ENCODE measurements around the gene POMT1.

POMT1 gene

DNA sequence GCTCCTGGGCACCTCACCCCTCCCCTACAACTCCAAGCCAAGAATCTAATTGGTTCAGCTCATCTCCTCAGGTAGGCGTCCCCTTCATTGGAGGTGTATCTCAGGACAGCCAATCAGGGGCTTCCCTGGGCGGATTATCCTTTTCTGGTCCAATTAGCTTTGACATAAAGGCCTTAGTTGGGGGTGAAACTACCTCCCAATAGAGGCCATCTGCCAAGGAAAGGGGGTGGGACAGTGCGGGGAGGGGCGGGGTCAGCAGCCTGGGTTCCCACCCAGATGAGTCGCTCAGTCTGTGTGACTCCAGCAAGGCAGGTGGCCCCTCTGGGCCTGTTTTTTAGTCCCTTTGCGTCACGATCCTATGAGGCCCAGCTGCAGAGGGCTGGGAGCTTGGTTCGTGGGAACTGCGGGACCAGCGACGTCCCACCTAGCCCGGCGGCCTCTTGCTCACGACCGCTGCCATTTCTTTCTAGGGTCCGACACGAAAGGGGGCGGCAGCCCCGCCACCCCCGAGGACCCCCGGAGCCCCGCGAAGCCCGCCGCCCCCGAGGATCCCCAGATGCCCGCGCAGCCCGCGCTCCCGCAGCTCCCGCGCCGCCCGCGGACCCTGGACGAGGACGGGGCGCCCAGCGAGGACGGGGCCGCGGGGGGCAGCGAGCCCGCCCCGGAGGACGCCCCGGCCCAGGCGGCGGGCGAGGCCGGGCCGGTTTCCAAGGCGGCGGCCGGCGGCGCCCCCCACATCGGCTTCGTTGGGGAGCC, 51.5 kb downstream of the POMT1 start:
- peak; percentile 41 for DNase-seq (ENCODE audit: low read depth, low spot score)

GRCh38 chr9:131554843-131555351, 52.2 kb downstream of the POMT1 start:
- no peak for DNase-seq (ENCODE audit: low read depth, low spot score)

DNA sequence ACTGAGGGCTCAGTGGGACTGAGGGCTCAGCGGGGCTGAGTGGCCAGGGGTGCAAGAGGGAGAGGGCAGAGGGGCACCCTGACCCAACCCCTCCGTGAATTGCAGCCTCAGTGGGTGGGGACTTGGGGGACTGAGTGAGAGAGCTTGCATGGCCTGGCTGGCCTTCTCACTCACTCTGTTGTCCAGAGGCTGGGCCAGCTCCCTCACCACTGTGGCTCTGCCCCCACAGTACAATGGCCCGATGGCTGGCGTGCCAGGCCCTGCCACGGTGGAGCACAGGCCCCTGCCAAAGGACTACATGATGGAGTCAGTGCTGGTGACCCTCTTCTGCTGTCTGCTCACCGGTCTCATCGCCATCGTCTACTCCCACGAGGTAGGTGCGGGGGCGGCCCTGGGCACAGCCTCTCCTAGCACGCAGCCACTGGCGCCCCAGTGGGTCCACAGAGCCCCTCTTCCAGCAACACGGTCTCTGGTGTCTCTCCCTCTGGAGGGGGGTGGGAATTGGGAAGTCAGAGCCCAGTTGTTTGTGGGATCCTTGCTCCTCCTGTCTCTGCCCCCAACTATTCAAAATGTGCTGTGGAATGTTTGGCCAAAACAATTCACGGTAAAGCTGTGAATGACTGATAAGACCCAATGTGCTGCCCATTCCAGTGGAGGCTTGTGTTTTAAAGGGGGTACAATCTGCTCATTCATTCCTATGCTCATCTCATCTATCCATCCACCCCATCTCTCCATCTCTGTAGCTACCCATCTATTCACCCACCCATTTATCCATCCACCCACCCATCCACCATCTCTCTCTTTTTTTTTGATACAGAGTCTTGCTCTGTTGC, 53.3 kb downstream of the POMT1 start:
- DNase-seq (ENCODE audit: low read depth, low spot score) = no peak

DNA sequence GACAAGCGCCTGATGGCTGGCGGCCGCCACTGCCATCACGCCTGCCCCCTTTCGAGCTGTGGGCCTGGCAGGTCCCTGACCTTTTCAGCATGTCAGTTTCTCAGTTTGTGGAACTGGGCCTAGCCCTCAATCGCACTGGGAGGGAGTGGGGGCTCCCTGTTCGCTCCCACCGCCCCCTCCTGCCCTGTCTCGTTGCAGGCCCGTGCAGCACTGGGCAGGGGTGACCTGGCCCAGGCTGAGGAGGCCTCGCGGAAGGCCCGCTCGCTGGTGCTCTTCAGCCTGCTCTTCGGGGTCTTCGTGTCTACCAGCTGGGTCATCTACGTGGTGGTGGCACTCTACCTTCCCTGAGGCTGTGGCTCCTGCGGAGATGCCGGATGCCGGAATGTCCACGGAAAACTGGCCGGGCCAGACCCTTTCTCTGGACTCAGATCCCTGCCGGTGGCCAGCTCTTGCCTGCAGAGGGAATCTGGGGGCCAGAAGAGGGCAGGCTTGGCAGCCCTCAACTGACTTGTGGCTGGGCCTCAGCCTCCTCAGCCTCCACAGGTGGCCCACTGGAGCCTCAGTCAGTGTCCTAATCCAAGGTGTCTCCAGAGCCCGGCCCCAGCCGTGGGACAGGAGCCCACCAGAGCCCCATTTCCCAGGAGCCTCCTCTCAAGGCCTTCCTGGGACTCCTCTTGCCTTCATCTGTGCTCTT, 55.3 kb downstream of the POMT1 start:
- DNase-seq (ENCODE audit: low read depth, low spot score) = peak; percentile 37

DNA sequence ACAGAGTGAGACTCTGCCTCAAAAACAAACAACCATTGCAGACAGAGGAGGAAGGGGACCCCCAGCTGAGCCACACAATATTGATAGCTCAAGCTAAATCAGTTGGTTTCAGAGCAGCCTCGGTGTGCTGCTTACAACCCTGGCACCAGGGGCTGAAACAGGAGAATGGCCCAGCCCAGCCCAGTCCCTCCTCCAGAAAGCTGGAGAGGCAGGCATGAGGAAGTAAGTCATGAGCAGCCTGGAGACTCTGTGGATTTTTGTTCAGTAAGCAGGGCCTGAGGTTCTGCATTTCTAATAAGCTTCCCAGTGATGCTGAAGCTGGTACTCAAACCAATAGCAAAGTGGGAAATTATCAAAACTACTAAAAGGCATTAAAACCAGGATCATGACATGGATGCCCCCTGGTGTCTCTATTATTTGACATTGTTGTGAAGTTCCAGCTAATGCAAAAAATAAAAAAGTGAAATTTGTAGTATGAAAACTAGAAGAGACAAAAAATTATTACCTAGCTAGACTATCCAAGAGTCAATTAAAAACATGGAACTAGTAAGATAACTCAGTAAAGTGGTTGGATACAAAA, 56.8 kb downstream of the POMT1 start:
- no peak for DNase-seq (ENCODE audit: low read depth, low spot score)

DNA sequence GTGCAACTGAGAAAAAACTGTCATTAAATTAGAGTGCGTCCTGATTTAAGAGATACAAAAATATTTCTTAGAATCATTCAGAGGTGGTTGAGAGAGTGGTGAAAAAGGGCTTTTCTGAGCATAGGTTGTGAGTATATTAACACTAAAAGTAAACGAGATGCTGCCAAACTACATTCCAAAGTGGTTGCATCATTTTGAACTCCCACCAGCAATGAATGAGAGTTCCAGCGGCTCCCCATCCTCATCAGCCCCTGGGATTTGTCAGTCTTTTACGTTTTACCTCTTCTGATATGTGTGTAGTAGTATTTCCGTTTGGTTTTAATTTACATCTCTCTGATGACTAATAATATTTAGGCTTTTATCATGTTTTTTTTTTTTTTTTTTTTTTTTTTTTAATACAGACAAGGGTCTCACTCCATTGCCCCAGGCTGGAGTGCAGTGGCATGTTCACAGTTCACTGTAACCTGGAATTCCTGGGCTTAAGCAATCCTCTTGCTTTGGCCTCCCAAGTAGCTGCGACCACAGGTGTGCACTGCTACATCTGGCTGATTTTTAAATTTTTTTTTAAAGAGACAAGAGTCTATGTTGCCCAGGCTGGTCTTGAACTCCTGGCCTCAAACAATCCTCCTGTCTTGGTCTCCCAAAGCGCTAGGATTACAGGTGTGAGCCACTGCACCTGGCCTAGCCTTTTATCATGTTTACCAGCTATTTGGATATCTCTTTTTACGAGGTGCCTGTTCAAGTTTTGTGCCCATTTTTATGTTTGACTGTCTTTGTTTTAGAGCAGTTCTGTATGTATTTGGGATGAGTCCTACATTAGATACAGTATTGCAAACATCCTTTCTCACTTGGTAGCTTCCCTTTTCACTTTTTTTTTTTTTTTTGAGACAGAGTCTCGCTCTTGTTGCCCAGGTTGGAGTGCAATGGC, 59.6 kb downstream of the POMT1 start:
- DNase-seq (ENCODE audit: low read depth, low spot score) = peak; percentile 61

DNA sequence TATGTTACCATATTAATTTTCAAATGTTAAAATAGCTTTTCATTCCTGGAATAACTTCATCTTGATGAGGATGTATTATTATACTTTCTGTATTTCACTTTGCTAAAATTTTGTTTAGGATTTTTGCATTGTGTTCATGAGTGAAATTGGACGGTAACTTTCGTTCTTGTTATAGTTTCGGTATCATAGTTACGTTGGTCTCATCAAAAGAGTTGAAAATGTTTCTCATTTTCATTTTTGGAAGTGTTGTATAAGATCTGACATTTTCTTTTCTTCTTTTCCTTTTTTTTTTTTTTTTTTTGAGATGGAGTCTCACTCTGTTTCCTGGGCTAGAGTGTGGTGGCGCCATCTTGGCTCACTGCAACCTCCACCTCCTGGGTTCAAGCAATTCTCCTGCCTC, 62.7 kb downstream of the POMT1 start:
- no peak for DNase-seq (ENCODE audit: low read depth, low spot score)

DNA sequence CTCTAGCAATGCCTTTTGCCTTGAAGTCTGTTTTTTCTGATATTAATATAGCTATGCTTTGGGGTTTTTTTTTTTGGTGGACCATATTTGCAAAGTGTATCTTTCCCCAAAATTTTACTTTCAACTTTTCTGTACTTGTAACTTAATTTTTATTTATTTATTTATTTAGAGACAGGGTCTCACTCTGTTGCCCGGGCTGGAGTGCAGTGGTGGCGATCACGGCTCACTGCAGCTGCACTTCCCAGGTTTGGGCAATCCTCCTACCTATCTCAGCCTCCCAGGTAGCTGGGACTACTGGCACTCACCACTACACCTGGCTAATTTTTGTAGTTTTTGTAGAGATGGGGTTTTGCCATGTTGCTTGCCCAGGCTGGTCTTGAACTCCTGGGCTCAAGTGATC, 63.4 kb downstream of the POMT1 start:
- no peak for DNase-seq (ENCODE audit: low read depth, low spot score)

- no peak for DNase-seq (ENCODE audit: low read depth, low spot score)
These were observed 65.2 kb downstream of the POMT1 start for GRCh38 chr9:131567910-131568309.
